Esophagus muscularis mucosa (tissue), 4 donors: Measurements from ENCODE around the gene BGN.

ENCODE experiments used
- CTCF ChIP-seq, 3 experiments: fragments of 200-600 bp in 2 of 3; fragments of 450-650 bp in 1 of 3; sonication (generic) in 2 of 3; IDR thresholded peaks; one replicate each; pipeline ENCODE4 v1.5.1; 2017 to 2019; ENCODE audit warnings: antibody characterized with exemption in 3 of 3, mild to moderate bottlenecking in 2 of 3, moderate library complexity in 1 of 3
- EP300 ChIP-seq: sonication (generic); formaldehyde crosslinking; IDR thresholded peaks from one replicate; pipeline ENCODE4 v1.6.1; 2017; ENCODE audit warnings: antibody characterized with exemption
- POLR2A ChIP-seq: fragments of 450-650 bp; IDR thresholded peaks from one replicate; pipeline ENCODE4 v1.6.1; 2017; ENCODE audit warnings: antibody characterized with exemption, moderate library complexity, mild to moderate bottlenecking, low read depth
- POLR2AphosphoS5 ChIP-seq, 2 donors: sonication (generic); formaldehyde crosslinking; IDR thresholded peaks; one replicate each; pipeline ENCODE4 v1.6.1; 2017; ENCODE audit warnings: antibody characterized with exemption in 2 of 2

GRCh38 chrX:153502131-153502530 lies 7.4 kb downstream of the BGN start:
- no peak for TF ChIP-seq POLR2A
- TF ChIP-seq POLR2AphosphoS5 (IDR thresholded peaks at IDR 0.05): no peak
- no peak for TF ChIP-seq CTCF (IDR thresholded peaks at IDR 0.05)
- no peak for TF ChIP-seq EP300
